GM12873 (cell line): ENCODE measurements around the gene OR10V1.

Experiments
- TF ChIP-seq, protein P1 (sequence below): IDR thresholded peaks from 2 replicates; pipeline ENCODE4 v1.5.1; 2012; ENCODE audit warnings: low read depth, mild to moderate bottlenecking, moderate library complexity, low read length, control low read depth; ENCODE audit not compliant: insufficient read depth; ENCODE audit errors: missing control alignments

OR10V1 gene

DNA sequence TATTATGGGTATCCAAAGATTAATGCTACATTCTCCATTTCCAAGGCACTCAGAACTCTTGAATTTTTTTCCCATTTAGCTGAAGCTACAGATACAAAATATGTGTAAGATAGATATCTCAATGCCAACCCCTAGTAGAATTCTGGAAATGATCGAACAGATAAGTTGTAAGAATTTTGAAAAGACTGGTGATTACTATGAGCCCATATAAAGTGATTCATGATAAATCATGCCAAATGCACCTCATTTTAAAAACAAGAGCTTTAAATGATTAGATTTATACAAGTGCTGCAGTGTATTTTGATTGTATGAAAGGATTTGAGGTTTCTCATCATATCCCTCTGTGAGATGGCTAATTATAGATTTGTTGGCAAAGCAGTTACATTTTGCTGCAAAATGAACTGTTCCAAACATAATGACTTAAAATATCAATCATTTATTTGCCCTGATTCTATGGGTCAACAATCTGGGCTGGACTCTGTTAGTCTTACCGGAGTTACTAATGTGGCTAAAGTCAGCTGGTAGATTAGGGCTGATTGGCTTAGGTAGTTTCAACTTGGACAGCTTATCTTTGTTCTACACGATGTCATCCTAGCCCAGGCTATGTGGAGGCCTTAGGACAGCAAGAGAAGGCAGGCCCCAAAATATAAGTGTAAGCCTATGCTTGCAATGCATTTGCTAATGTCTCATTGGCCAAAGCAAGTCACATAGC is 3.4 kb downstream of the OR10V1 start:
- TF ChIP-seq, protein P1, sequence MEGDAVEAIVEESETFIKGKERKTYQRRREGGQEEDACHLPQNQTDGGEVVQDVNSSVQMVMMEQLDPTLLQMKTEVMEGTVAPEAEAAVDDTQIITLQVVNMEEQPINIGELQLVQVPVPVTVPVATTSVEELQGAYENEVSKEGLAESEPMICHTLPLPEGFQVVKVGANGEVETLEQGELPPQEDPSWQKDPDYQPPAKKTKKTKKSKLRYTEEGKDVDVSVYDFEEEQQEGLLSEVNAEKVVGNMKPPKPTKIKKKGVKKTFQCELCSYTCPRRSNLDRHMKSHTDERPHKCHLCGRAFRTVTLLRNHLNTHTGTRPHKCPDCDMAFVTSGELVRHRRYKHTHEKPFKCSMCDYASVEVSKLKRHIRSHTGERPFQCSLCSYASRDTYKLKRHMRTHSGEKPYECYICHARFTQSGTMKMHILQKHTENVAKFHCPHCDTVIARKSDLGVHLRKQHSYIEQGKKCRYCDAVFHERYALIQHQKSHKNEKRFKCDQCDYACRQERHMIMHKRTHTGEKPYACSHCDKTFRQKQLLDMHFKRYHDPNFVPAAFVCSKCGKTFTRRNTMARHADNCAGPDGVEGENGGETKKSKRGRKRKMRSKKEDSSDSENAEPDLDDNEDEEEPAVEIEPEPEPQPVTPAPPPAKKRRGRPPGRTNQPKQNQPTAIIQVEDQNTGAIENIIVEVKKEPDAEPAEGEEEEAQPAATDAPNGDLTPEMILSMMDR, result no peak

DNA sequence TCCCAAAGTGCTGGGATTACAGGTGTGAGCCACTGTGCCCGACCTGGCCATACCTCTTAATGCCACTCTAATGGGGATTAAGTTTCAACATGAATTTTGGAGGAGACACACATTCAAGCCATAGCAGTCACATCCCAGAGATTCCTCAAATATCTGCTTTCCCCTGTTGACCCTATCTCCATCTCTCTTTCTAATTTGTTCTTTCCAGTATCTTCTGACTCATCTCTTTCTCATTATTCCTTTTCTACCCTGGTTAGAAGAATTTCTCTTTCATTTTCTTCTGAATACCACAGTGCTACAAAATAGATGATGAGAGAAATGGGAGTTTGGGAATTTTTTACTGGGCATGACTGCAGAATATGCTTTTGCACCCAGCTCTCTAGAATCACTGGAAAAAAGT is 5.1 kb downstream of the OR10V1 start:
- TF ChIP-seq, protein P1, result no peak

DNA sequence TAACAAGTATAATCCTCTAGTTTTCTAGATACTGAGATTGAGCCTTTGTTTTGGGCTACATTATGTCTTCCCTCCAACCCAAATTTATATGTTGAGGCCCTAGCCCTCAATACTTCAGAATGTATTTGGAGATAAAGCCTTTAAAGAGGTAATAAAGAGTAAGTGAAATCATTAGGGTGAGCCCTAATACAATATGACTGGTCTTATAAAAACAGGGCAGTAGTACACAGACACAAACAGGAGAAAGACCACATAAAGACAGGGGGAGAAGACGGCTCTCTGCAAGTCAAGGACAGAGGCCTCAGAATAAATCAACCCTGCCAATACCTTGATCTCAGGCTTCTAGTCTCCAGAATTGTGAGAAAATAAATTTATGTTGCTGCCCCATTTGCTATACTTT is 6.3 kb downstream of the OR10V1 start:
- TF ChIP-seq, protein P1, result no peak

DNA sequence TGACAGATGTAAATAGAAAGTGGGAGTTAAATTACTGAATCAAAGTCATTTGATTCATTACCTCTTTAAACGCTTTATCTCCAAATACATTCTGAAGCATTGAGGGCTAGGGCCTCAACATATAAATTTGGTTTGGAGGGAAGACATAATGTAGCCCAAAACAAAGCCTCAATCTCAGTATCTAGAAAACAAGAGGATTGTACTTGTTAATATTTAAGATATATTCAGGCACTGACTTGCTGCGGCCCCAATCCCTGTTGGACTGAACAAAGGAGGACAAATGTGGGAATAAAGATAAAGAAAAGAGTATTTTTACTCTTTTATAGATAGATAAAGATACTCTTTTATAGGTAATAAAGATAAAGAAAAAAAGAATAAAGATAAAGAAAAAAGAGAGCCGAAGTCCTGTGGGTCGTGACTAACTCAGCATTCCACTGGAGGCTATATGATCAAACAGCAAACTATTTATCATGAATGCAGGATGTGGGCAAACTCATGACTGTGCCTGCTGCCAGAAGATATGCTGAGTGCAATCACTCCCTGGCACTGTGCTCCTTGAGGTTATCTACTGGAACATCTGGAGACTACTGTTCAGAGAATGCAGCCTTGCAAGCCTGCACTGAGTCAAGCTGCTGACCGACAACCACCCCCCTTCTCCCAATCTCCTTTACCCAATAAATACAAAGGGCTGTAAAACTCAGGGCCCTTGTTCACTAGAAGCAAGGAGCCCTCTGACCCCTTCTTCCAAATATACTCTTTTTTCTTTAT is 6.9 kb downstream of the OR10V1 start:
- TF ChIP-seq, protein P1, result no peak

DNA sequence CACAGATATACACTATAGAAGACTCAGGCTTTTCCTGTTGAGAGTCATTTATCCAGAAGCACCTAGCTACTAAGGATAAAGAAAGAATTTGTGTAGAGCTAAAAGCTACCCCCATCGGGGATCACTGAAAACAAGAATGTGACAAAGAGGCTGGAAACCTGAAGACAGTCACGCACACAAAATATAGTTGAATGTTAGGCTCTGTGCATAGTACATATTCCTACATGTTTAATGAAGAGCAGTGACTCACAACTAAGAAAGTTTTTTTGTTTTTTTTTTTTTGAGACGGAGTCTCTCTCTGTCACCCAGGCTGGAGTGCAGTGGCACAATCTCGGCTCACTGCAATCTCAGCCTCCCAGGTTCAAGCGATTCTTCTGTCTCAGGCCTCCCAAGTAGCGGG is 8.4 kb downstream of the OR10V1 start:
- TF ChIP-seq, protein P1, result no peak

DNA sequence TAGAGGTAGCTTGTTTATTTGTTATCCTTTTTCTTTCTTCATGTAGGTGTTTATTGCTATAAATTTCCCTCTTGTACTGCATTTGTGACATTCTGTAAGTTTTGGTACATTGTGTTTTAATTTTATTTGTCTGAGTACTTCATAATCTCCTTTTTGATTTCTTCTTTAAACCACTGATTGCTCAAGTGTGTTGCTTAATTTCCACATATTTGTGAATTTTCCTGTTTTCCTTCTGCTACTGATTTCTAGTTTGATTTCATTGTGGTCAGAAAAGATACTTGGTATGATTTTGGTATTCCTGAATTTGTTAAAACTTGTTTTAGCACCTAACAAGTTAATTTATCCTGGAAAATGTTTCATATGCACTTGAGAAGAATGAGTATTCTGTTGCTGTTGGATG is 15.1 kb downstream of the OR10V1 start:
- TF ChIP-seq, protein P1, result no peak

DNA sequence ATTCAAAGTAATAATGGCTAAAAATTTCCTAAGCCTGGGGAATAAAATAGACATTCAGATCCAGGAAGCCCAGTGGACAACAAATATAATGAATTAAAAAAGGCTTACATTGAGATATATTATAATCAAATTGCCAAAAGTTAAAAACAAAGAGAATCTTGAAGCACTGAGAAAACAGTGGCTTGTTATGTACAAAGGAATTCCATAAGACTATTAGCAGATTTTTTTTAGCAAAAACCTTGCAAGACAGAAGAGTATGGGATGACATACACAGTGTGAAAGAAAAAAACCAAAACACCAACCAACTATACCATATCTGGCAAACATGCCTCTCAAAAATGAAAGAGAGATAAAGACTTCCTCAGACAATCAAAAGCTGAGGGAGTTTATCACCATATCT is 20.7 kb downstream of the OR10V1 start:
- TF ChIP-seq, protein P1, result no peak
